NOMO-1 (cell line): ENCODE results near the gene ADARB2.
"Not testable (repeated sequence)": the region's sequence is repeated elsewhere in the genome, so short reads cannot be mapped to it uniquely, and the experiment has no call there.

Experiments
- DNase-seq, 2 experiments: peaks; one replicate each; lab custom pipeline; 2025; ENCODE audit not compliant: unreplicated experiment in 2 of 2; lab: John Stamatoyannopoulos, UW

ADARB2 gene

GRCh38 chr10:1624240-1624639 is 113.1 kb downstream of the ADARB2 start:
- no peak for DNase-seq

- no peak for DNase-seq
Observed at GRCh38 chr10:1620803-1621202, 116.5 kb downstream of the ADARB2 start.

- DNase-seq, result not testable (repeated sequence)
Observed at GRCh38 chr10:1617376-1618317, 119.7 kb downstream of the ADARB2 start.

- DNase-seq, result not testable (repeated sequence)
Observed at GRCh38 chr10:1616701-1617100, 120.6 kb downstream of the ADARB2 start.

- no peak for DNase-seq
Observed at GRCh38 chr10:1615186-1615954, 122.0 kb downstream of the ADARB2 start.

- no peak for DNase-seq
Observed at GRCh38 chr10:1613511-1613910, 123.8 kb downstream of the ADARB2 start.

- DNase-seq, result no peak
Observed at GRCh38 chr10:1612908-1613307, 124.4 kb downstream of the ADARB2 start.

GRCh38 chr10:1611936-1612550 is 125.3 kb downstream of the ADARB2 start:
- DNase-seq, result no peak

GRCh38 chr10:1610986-1611770 is 126.1 kb downstream of the ADARB2 start:
- no peak for DNase-seq

GRCh38 chr10:1609648-1609970 is 127.7 kb downstream of the ADARB2 start:
- DNase-seq, result no peak

- no peak for DNase-seq
Observed at GRCh38 chr10:1608851-1609647, 128.3 kb downstream of the ADARB2 start.

- no peak for DNase-seq
Observed at GRCh38 chr10:1608408-1608807, 128.9 kb downstream of the ADARB2 start.

GRCh38 chr10:1607466-1607865 is 129.9 kb downstream of the ADARB2 start:
- no peak for DNase-seq

- no peak for DNase-seq
Observed at GRCh38 chr10:1605999-1606940, 131.1 kb downstream of the ADARB2 start.

- DNase-seq, result no peak
Observed at GRCh38 chr10:1605121-1605520, 132.2 kb downstream of the ADARB2 start.

- DNase-seq, result no peak
Observed at GRCh38 chr10:1604246-1604645, 133.1 kb downstream of the ADARB2 start.

- DNase-seq, result no peak
Observed at GRCh38 chr10:1603181-1603580, 134.1 kb downstream of the ADARB2 start.

- no peak for DNase-seq
Observed at GRCh38 chr10:1602037-1602484, 135.3 kb downstream of the ADARB2 start.

GRCh38 chr10:1601406-1601805 is 135.9 kb downstream of the ADARB2 start:
- DNase-seq, result no peak
